B cell (primary cell): ENCODE measurements around the gene SAP30L.

ENCODE experiments used
- CTCF ChIP-seq: fragments of 200-600 bp; IDR thresholded peaks from one replicate; pipeline ENCODE4 v1.8.0; 2022; ENCODE audit warnings: antibody characterized with exemption, mild to moderate bottlenecking
- EZH2 ChIP-seq: IDR thresholded peaks from 2 replicates; pipeline ENCODE4 v1.6.1; 2012; ENCODE audit warnings: borderline replicate concordance, low read depth, mild to moderate bottlenecking, moderate library complexity, low read length; ENCODE audit not compliant: insufficient read depth, poor library complexity, severe bottlenecking

DNA sequence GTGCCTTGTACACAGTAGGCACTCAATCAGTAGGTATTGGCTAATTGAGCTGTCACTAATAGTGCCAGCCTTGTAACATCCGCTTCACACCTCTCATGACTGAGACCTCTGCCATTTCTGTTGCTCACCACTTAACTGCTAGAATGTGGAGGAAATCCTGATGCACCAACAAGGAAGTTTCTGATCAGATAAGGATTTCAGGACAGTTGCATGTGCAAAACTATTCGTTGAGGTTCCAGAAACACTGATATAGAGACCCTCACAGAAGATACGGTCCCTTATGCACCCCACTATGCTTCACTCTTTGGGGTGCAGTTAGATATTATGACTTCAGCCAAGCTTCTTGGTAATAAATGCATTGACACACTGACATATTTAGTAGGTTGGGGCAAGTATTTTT is 10.7 kb downstream of the SAP30L start:
- TF ChIP-seq EZH2 (no peak), CTCF (no peak)
